Fibroblast of mammary gland (primary cell): ENCODE measurements around the gene ANKUB1.
A peak's percentile ranks its signal among the peaks of the same experiment; 100 is the strongest.

Experiments used
- DNase-seq: peaks from one replicate; pipeline ENCODE4 v3.0.0-alpha.2; 2010; ENCODE audit warnings: low read depth
- H3K4me3 ChIP-seq: 2 replicates; pipeline ENCODE4 v1.5.1; 2011; ENCODE audit warnings: low read depth, mild to moderate bottlenecking, low read length, moderate library complexity; ENCODE audit not compliant: control insufficient read depth
- TF ChIP-seq, protein P1 (sequence below): conservative IDR thresholded peaks from 2 replicates; pipeline ENCODE4 v1.5.1; 2011; ENCODE audit warnings: low read depth, low read length, inconsistent platforms; ENCODE audit not compliant: control insufficient read depth, insufficient read depth

Gene ANKUB1

DNA sequence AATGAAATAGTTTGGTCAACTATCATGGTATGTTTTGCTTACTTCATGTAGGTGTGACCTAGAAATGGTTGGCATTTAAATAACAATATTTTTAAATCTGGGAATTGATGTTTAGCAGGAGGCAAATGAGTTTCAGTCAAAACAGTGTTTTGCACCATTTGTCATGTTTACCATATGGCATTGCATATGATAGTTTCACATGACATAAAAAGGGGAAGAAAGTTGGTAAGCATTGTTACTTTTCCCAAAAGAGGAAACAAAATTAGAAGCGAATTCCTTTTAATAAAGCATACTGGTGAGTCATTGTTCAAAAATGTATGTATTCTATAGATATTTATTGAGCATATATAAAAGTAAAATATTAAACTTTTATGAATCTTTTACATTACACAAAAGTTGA is 23.0 kb upstream of the ANKUB1 start:
- no peak overlapping the region for H3K4me3 ChIP-seq
- TF ChIP-seq, protein P1, sequence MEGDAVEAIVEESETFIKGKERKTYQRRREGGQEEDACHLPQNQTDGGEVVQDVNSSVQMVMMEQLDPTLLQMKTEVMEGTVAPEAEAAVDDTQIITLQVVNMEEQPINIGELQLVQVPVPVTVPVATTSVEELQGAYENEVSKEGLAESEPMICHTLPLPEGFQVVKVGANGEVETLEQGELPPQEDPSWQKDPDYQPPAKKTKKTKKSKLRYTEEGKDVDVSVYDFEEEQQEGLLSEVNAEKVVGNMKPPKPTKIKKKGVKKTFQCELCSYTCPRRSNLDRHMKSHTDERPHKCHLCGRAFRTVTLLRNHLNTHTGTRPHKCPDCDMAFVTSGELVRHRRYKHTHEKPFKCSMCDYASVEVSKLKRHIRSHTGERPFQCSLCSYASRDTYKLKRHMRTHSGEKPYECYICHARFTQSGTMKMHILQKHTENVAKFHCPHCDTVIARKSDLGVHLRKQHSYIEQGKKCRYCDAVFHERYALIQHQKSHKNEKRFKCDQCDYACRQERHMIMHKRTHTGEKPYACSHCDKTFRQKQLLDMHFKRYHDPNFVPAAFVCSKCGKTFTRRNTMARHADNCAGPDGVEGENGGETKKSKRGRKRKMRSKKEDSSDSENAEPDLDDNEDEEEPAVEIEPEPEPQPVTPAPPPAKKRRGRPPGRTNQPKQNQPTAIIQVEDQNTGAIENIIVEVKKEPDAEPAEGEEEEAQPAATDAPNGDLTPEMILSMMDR = no peak
- no peak for DNase-seq

- peak overlapping the region; percentile 85 for H3K4me3 ChIP-seq
- TF ChIP-seq, protein P1 = no peak
- DNase-seq = peak; percentile 38
Measured at GRCh38 chr3:149813367-149814281, 21.3 kb upstream of the ANKUB1 start.

DNA sequence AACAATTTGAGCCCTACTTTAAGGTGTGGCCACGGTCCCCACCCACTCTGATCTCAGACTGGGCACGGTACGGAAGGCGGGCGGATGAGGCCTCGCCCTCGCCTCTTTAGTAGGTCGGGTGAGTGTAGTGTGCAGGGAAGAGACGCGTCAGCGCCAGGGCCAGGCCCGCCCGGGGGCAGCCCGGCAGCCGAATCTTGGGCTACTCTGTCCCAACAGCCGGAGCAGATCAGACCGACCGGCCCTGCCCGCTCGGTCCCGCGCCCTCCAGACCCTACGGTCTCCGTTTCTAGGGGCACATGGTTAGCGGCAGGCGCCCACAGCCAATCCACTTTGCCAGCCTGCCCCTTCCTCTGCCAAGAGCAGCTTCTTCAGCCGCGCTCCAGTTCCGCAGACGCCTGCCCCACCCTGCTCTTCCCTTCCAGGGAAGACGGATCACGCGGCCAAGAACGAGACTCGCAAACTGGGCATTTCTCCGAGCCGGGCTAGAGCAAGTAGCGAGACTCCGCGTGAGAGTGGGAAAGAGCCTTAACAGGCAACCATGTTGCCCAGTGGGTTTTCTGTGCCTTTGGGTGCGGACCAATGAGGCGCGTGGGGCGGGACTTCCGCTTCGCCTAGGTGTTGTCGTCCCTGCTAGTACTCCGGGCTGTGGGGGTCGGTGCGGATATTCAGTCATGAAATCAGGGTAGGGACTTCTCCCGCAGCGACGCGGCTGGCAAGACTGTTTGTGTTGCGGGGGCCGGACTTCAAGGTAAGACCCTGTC is 20.4 kb upstream of the ANKUB1 start, which contains the start of gene RNF13:
TSS of gene RNF13 (plus strand) at position 610 of the 761 bp plus-strand sequence. CDS start 32,812 bp downstream, outside the sequence.
- peak within 1 kb of the TSS; percentile 85 for H3K4me3 ChIP-seq
- peak; percentile 94 for DNase-seq
- TF ChIP-seq, protein P1 = no peak

GRCh38 chr3:149812165-149812605 is 19.8 kb upstream of the ANKUB1 start:
- H3K4me3 ChIP-seq = peak overlapping the region; percentile 85
- DNase-seq = no peak
- TF ChIP-seq, protein P1 = no peak

DNA sequence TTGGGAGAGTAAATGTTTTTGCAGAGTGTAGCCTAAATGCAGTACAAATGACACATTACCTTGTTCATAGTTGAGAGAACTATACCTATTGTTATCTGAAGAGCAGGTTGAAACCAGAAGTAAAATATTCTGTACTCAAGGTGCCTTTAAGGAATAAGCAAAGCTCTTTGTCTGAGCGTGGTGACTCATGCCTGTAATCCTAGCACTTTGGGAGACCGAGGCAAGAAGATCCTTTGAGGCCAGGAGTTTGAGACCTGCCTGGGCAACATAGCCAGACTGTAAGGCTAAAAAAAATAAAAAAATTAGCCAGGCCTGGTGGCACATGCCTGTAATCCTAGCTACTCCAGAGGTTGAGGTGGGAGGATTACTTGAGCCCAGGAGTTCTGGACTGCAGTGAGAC is 18.5 kb upstream of the ANKUB1 start:
- H3K4me3 ChIP-seq = no peak overlapping the region
- DNase-seq = no peak
- TF ChIP-seq, protein P1 = no peak

DNA sequence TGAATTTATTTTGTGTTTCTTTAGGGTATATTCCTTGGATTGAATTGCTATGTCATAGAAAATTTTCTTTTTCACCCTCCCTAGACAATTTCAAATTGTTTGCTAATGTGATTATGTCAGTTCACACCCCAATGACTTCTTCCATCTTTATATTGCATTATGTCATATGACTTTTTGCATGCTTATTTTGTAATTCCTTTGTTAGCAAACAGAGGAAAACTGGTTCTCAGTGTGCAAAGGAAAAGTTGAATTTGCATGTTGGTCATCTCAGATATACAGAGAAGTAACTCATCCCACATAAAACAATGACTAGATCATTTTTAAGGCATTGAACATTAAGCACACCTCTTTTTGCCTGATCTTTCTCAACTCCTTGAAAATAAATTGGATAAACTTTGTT is 17.3 kb upstream of the ANKUB1 start:
- TF ChIP-seq, protein P1 = no peak
- H3K4me3 ChIP-seq = no peak overlapping the region
- no peak for DNase-seq
